ENCODE results near the gene JAKMIP2.

Gene JAKMIP2

GRCh38 chr5:147690595-147690994 is 91.9 kb downstream of the JAKMIP2 start:
- TF ChIP-seq CTCF (IDR thresholded peaks at IDR 0.05; ENCODE audit: insufficient read depth, low read length, poor library complexity, severe bottlenecking) (no peak), EZH2phosphoT487 (conservative IDR thresholded peaks at IDR 0.05; ENCODE audit: low read length) (no peak)
- H2AFZ ChIP-seq (ENCODE audit: low read depth, low read length, severe bottlenecking) = no peak overlapping the region

GRCh38 chr5:147689426-147689825 is 93.1 kb downstream of the JAKMIP2 start:
- H3K27me3 ChIP-seq (ENCODE audit: low read length) = no peaks in the 10 kb centered on the region
- no peaks in the 10 kb centered on the region for H4K20me1 ChIP-seq (ENCODE audit: low read depth, low read length)
- no peak overlapping the region for H2AFZ ChIP-seq (ENCODE audit: low read depth, low read length, severe bottlenecking)
- H3K27ac ChIP-seq (ENCODE audit: low read depth, low read length) = no peak overlapping the region
- no peak for TF ChIP-seq EZH2phosphoT487 (conservative IDR thresholded peaks at IDR 0.05; ENCODE audit: low read length)
- no peak for TF ChIP-seq CTCF (IDR thresholded peaks at IDR 0.05; ENCODE audit: insufficient read depth, low read length, poor library complexity, severe bottlenecking)
- no peaks in the 10 kb centered on the region for H3F3A ChIP-seq (ENCODE audit: insufficient read depth)
- H3K9me2 ChIP-seq (replicated peaks; ENCODE audit: insufficient read depth, low read length) = no peaks in the 10 kb centered on the region
- H3K9ac ChIP-seq (ENCODE audit: low read length) = no peak overlapping the region
- H3K4me2 ChIP-seq (ENCODE audit: low read depth, low read length, poor library complexity, severe bottlenecking) = no peak overlapping the region
- no peaks in the 10 kb centered on the region for H3K79me2 ChIP-seq (ENCODE audit: insufficient read depth, low read length)
- no peaks in the 10 kb centered on the region for H3K36me3 ChIP-seq (ENCODE audit: low read length)
- no peaks in the 10 kb centered on the region for H3K9me3 ChIP-seq (ENCODE audit: insufficient read depth, low read length)
- no peak overlapping the region for H3K4me3 ChIP-seq (ENCODE audit: insufficient read depth, low read length, poor library complexity, severe bottlenecking)

More at GRCh38 chr5:147690595-147690994, 91.9 kb downstream of the JAKMIP2 start:
- H3K79me2 ChIP-seq (ENCODE audit: insufficient read depth, low read length) = no peaks in the 10 kb centered on the region
- H3K4me2 ChIP-seq (ENCODE audit: low read depth, low read length, poor library complexity, severe bottlenecking) = no peak overlapping the region
- H3F3A ChIP-seq (ENCODE audit: insufficient read depth) = no peaks in the 10 kb centered on the region
- no peaks in the 10 kb centered on the region for H4K20me1 ChIP-seq (ENCODE audit: low read depth, low read length)
- H3K27me3 ChIP-seq (ENCODE audit: low read length) = no peaks in the 10 kb centered on the region
- H3K9me2 ChIP-seq (replicated peaks; ENCODE audit: insufficient read depth, low read length) = no peaks in the 10 kb centered on the region
- H3K27ac ChIP-seq (ENCODE audit: low read depth, low read length) = no peak overlapping the region
- H3K9ac ChIP-seq (ENCODE audit: low read length) = no peak overlapping the region
- H3K9me3 ChIP-seq (ENCODE audit: insufficient read depth, low read length) = no peaks in the 10 kb centered on the region
- no peak overlapping the region for H3K4me3 ChIP-seq (ENCODE audit: insufficient read depth, low read length, poor library complexity, severe bottlenecking)
- H3K36me3 ChIP-seq (ENCODE audit: low read length) = no peaks in the 10 kb centered on the region

DNA sequence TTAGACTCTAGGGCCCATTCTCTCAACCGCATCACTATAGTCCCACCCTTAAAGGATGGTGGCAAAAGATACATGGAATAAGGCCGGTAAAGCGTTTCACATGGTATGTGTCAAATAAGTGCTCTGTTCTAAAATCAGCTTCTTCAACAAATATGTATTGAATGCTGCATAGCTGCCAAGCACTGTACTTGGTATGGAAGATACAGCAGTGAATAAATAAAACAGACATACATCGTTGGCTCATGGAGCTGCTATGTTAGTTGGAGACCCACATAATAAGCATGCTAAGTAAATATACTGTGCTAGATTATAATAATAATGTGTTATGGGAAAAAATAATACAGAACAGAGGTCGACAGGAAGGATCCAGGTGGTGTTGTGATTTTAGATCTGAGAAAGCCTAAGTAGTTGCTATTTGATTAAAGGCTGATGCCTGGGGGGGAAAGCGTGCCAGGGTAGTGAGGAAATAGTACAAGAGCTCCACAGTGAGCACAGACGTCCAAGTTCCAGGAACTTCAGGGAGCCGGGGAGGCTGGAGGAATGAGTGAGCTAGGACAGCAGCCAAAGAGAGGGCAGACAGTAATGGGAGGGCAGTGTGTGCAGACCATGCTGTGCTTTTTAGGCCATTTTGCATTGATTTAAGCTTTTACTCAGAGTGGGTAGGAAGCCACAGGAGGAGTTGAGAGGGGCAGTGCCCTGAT is 93.7 kb downstream of the JAKMIP2 start:
- H3K4me3 ChIP-seq (ENCODE audit: insufficient read depth, low read length, poor library complexity, severe bottlenecking) = no peak overlapping the region
- no peak overlapping the region for H3K27ac ChIP-seq (ENCODE audit: low read depth, low read length)
- no peaks in the 10 kb centered on the region for H3K27me3 ChIP-seq (ENCODE audit: low read length)
- H4K20me1 ChIP-seq (ENCODE audit: low read depth, low read length) = no peaks in the 10 kb centered on the region
- no peaks in the 10 kb centered on the region for H3K79me2 ChIP-seq (ENCODE audit: insufficient read depth, low read length)
- H3K36me3 ChIP-seq (ENCODE audit: low read length) = no peaks in the 10 kb centered on the region
- no peaks in the 10 kb centered on the region for H3F3A ChIP-seq (ENCODE audit: insufficient read depth)
- no peak overlapping the region for H3K9ac ChIP-seq (ENCODE audit: low read length)
- H3K9me2 ChIP-seq (replicated peaks; ENCODE audit: insufficient read depth, low read length) = no peaks in the 10 kb centered on the region
- no peaks in the 10 kb centered on the region for H3K9me3 ChIP-seq (ENCODE audit: insufficient read depth, low read length)
- H3K4me2 ChIP-seq (ENCODE audit: low read depth, low read length, poor library complexity, severe bottlenecking) = no peak overlapping the region
- H2AFZ ChIP-seq (ENCODE audit: low read depth, low read length, severe bottlenecking) = no peak overlapping the region
- TF ChIP-seq EZH2phosphoT487 (conservative IDR thresholded peaks at IDR 0.05; ENCODE audit: low read length) (no peak), CTCF (IDR thresholded peaks at IDR 0.05; ENCODE audit: insufficient read depth, low read length, poor library complexity, severe bottlenecking) (no peak)

Data from SU-DHL-6 (cell line).